ENCODE results near the gene PADI4.

PADI4 gene

DNA sequence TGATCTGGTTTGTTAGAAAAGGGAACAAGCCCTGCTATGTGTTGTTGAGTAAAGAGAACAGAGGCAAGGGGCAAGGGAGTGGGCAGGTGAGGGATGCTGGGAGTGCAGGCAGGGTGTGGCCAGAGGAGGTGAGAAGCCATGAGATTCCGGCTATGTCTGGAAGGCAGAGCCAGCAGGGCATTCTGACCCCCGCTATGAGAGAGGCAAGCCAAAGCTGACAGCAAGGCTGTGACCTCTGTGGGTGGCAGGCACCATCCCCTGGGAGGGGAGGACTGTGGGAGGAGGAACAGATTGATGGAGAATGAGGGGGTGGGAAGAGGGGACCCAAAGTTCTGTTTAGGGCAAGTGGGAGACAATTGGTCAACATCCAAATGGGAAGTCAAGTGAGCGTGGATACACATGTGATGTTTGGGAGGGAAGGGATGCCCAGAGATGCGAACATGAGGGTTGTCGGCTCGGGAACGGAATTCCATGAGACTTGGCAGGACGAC lies 44.5 kb downstream of the PADI4 start:
- DNase-seq: no peak

DNA sequence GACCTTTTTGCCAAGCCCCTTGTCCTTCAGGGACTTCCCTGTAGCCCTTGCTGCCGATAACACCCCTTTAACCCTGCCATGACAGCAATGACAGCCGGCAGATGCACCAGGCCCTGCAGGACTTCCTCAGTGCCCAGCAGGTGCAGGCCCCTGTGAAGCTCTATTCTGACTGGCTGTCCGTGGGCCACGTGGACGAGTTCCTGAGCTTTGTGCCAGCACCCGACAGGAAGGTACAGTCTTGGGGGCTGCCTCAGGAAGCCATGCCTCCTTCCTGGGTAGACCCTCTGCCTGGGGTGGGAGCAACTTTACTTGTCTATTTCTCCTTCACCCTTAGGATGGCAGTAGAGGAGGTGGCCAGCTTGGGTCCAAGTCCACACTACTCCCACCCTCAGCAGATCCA lies 47.9 kb downstream of the PADI4 start:
- DNase-seq: no peak

DNA sequence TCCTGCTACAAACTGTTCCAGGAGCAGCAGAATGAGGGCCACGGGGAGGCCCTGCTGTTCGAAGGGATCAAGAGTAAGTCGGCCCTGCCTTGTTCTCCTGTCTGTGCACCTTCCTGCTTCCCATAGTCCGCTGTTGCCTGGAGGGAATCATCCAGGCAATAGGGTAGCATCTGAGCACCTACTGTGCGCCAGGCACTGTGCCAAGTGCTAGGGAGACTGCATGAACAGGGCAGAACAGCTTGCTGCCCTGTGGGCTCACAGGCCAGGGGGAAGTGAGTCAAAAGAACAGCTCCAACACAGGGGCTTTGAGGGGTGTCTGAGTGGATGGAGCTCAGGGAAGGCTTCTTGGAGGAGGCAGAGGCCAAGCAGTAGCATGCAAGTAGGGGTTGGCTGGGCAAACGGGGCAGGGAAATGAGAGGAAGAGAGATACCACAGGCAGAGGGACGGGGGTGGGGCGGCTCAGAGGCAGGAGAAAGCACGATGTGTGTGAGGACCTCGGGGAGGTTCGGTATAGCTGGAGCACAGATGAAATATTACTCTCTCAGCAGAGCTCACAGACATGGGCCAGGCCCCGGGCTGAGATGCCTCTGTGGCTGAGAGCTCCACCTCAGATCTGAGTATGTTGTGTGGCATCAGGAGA lies 48.5 kb downstream of the PADI4 start:
- DNase-seq: no peak

DNA sequence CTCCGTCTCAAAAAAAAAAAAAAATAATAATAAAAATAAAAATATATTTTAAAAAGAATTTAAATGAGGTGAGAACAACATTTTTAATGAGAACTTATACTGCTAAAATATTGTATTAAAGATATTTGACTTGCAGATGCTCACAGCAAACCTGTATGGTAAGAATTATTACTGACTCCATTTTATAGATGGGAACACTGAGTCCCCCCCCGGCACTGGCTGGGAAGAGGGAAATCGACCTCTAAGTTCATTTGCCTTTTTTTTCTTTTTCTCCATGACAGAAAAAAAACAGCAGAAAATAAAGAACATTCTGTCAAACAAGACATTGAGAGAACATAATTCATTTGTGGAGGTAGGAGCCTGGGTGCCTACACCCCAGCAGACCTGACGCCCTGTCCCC lies 50.6 kb downstream of the PADI4 start:
- no peak for DNase-seq

DNA sequence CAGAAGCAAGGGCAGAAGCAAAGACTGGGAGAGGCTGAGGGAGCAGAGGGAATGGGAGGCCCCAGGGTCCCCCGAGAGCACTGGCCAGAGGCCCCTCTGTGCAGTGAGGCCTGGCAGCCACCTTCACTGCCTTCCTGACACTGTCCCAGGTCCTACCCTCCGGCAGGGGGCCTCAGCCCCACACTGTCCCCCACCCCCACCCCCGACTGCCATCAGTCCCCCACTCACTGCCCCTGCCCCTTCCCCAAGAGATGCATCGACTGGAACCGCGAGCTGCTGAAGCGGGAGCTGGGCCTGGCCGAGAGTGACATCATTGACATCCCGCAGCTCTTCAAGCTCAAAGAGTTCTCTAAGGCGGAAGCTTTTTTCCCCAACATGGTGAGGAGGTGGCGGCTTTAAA lies 51.0 kb downstream of the PADI4 start:
- no peak for DNase-seq

DNA sequence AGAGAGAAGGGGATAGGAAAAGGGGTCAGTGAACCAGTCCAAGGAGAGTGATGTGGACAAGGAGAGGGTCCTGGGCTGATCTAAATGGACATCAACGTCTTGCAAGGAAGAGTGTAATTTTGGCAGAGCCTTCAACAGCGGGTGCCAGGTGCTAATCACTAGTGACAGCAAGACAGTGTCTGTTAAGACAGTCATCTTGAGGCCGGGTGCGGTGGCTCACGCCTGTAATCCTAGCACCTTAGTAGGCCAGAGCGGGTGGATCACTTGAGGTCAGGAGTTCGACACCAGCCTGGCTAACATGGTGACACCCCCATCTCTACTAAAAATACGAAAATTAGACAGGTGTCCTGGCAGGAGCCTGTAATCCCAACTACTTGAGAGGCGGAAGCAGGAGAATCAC lies 51.8 kb downstream of the PADI4 start:
- DNase-seq: no peak

DNA sequence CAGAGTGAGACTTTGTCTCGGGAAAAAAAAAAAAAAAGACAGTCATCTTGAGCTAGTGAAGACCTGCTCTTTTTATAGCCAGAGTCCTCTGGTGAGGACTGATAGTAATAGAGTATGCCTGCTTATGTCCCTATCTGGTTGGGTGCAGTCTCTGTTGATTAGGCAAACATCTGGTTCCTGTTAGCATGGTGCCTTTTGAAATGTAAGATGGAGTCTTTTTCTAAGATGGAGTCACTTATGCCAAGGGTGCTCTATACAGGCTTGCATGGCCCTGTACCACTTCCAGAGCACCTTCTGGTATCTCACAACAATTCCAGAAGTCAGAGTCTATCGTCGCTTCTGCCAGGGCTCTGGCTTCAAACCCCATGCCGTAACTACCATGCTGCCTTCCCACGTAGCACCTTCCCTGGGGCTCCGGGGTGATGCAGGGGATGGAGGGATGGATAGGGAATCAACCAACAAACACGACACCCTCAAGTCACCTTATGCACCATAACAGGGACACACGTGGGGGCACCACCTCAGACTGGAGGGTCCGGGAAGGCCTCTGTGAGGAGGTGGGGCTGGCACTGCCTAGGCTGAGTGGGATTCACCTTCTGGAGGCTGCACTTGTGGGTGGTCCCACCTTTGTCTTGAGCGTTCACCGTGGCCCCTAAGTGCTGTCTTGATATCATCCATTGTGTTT lies 52.4 kb downstream of the PADI4 start:
- no peak for DNase-seq

DNA sequence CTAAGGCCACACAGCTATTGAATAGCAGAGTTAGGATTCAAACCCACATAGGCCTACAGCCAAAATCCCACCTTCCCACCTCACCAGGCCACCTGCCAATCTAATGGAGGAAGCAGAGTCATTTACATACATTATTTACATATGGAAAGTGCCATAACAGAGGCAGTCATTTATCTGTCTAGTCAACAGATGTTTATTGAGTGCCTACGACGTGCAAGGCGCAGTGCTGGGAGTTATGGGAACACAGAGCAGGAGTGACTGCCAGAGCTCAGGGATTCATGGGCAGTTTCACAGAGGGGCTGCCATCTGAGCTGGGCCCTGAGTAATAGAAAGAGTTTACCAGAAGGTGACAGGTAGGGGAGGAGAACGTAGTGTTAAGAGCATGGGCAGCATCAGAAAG lies 53.7 kb downstream of the PADI4 start:
- DNase-seq: no peak

DNA sequence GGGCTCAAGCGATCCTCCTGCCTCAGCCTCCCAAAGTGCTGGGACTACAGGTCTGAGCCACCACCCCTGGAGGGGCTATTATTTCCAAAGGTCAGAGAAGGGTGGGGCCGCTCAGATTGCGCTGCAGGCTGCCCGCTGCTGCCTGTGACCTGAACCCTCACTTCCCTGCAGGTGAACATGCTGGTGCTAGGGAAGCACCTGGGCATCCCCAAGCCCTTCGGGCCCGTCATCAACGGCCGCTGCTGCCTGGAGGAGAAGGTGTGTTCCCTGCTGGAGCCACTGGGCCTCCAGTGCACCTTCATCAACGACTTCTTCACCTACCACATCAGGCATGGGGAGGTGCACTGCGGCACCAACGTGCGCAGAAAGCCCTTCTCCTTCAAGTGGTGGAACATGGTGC lies 55.4 kb downstream of the PADI4 start:
- DNase-seq: no peak

DNA sequence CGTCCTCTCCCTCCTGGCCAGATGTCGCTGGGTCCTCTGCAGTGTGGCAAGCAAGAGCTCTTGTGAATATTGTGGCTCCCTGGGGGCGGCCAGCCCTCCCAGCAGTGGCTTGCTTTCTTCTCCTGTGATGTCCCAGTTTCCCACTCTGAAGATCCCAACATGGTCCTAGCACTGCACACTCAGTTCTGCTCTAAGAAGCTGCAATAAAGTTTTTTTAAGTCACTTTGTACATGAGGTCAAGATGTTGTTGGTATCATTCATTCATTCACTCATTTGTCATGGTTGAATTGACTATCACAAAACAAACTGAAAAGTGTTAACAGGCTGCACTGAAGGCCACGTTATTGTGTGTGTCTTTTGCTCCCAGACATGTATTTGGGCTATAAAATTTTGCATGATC lies 55.8 kb downstream of the PADI4 start:
- no peak for DNase-seq

DNA sequence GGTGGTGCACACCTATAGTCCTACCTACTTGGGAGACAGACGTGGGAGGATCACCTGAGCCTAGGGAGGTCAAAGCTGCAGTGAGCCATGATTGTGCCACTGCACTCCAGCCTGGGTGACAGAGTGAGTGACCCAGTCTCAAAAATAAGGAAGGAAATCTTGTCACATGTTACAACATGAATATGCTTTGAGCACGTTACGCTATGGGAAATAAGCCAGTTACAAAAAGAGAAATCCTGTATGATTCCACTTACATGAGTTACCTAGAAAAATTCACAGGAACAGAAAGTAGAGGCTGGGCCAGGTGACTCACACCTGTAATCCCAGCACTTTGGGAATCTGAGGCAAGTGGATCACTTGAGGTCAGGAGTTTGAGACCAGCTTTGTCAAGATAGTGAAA lies 57.3 kb downstream of the PADI4 start:
- DNase-seq: no peak

DNA sequence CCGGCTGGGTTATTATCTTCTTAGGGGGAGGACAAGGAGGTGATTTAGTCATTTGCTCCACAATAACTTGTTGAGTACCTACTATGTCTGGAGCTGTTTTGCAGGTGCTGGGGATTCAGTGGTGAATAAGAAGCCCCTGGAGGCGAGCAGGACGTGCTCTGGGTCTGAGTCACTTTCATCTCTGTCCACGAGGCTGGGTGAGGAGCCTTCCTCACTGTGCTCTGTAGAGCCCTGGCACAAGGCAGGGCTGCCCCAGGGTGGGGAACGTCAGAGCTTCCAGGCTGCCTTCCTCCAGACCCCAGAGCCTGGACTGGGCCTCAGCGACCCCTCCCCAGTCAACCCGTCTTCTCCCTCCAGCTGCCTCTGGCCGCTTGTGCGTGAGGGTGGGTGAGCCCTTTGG lies 61.5 kb downstream of the PADI4 start:
- DNase-seq: no peak

DNA sequence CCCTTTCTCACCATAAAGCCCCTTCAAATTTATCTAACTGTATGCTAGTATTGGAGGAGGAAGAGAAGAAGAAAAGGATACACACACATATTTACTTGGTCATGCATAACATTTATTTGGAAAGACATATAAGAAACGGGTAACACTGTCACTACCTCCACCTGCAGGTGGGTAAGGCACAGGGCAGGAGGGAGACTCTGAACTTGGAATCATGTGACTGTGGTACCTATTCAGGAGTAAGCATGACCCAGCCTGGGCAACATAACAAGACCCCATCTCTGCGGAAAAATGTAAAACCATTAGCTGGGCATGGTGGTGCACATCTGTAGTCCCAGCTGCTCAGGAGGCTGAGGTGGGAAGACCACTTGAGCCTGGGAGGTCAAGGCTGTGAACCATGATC lies 62.6 kb downstream of the PADI4 start:
- DNase-seq: no peak

DNA sequence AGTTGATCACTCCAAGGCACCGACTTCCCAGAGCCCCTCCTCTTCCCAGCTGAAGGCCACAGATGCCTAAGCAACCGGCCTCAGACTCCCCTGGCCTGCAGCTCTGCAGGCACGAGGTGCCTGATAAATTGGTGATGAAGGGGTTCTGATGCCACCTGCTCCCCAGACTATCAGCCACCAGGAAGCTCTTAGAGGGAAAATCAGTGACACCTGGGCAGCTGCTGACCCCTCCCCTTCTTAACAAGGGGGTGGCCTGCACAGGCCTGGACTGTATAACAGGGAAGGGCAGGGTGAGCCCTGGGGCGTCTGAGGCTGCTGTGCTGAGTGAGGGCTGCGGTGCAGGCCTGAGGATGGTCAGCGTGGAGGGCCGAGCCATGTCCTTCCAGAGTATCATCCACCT lies 63.9 kb downstream of the PADI4 start, which contains the start of gene PADI6:
PADI6 (plus strand) TSS at position 301 of the 400 bp plus-strand sequence; CDS start at position 351, 50 bp downstream.
- DNase-seq: no peak

DNA sequence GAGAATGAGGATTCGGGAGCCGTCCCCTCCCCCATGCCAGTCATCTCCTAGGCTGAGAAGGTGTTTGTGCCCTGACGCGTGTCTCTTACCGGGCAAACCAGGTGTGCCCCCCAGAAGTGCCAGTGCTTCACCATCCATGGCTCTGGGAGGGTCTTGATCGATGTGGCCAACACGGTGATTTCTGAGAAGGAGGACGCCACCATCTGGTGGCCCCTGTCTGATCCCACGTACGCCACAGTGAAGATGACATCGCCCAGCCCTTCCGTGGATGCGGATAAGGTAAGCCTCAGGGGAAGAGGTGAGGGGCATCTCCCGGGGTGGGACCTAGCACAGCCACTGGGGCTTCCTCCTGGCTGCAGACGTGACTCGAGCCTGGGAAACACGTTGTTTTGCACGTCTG lies 65.0 kb downstream of the PADI4 start:
- no peak for DNase-seq

DNA sequence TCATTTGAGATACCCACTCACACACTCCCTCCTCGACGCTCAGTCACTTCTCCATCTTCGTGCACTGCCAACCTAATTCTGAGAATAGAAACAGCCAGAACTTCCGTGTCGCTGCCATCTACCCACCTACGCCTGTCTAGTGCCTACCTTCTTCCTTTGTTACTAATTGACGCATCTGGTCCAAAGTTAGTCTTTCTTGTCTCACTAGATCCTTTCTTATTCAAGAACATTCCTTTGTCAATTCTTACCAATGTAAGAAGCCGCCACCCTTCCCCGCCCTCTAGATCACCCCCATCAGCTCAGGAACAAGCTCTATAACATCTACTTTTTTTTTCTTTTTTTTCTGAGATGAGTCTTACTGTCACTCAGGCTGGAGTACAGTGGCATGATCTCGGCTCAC lies 67.7 kb downstream of the PADI4 start:
- DNase-seq: no peak

DNA sequence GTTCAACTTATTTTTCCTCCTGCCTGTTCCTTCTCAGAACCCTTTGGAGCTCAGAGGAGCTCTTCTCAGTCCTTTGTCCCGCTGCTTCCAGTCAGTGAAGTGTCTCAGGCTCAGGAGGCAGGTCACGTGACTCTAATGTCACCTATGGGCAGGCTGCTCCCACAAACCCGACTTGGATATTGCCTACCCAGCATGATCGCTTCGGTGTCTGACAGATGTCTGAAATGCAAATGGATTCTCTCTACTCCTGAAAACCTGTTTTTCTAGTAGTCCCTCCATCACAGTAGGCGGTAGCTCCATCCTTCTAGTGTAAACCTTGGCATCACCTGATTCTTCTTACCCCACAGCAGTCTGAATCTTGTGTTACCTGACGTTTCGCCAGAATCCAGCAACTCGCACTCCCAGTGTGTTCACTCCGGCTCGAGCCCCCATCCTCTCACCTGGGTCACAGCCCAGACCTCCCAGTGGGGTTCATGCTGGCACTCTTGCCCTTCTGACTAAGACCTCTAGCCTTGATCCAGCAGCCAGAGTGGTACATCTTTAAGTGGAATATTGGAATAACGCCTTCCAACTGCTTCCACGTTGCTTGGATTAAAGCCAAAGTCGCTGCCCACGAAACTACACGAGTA lies 69.4 kb downstream of the PADI4 start:
- DNase-seq: no peak

DNA sequence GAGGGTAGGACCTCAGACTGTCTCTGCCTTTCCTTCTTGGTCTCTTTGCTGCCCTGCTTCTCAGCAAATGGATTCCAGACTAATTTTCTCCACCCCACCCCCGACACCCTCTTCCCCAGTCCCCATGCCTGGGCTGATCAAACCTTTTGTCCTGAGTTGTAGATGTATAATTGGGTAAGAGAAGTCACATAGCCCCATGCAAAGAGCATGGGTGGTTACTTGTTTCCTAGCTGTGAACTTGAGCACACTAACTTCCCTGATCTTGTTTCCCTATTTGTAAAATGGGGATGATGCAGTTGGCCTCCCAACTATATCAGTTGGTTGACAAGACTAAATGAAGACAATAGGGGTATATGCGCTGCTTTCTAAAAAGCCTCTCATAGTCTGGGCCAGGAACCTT lies 73.2 kb downstream of the PADI4 start:
- DNase-seq: no peak

DNA sequence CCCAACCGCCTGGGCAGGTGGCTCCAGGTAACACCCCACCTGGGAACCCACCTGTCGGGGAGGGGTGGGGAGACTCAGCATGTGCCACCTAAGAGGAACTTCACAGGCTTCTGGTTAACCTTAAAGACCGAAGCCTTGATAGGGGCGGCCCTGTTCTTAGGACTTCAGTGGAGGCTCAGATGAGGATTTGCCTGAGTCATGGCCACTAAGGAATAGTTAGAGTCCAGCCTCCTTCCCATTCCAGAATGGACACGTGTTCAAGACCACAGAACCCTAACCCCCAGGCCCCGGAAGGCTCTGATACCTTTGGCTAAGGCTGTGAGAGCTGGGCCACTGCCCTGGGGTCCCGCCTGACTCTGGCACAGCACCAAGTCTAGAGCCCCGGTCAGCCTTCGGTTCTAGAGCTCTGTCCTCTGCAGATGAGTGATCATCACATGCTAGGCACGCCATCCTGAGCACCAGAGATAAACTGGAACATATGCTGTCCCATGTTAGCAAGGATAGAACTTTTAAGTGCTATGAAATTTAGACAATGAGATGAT lies 84.3 kb downstream of the PADI4 start:
- DNase-seq: no peak

DNA sequence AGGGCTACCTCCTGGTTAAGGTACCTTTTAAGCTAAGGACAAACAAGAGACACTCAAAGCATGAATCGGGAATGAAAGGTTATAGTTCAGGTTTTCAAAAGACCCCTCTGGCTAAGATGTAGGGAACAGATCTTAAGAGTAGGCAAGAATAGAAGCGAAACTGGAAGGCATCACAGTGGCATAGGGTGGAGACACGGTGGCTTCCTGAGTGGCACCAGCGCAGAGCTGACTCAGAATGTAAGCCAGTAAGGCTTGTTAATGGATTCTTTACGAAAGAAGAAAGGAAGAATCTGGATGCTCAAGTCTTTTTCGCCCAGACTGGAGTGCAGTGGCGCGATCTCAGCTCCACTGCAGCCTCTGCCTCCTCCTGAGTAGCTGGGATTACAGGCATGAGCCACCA lies 85.2 kb downstream of the PADI4 start:
- DNase-seq: peak; percentile 8

DNA sequence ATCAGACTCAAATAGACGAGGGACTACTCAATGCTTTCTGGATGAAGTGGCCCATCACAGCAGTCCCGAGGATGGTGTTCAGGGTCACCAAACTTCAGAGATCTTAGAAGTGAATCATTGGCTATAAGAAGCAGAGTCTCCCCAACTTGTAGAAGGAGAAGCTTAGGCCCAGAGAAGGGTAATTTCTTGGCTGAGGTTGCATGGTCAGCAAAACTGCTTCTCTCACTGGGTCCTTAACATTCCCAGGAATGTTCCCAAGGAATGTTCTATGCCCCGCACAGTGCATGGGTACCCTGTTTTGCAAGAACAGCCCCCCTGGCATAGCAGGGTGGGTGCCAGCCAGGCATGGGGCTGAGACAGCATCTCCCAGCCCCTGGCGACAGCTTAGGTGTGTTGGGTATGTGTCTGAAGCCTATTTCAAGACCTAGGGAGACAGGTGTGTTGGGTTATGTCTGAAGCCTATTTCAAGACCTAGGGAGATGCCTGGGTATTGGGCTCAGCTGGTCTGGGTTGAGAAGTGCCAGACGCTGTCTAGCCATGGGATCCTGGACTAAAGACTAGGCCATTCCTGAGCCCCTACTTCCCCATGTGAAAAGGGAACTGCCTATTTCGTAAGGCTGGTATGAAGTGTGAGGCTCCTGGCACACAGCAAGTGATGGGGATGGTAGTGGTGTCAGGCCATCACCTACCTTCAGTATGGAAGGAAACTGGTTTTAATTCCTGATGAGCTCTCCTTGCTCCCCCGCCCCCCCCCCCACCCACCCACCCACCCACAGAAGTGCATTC lies 90.1 kb downstream of the PADI4 start:
- DNase-seq: no peak

DNA sequence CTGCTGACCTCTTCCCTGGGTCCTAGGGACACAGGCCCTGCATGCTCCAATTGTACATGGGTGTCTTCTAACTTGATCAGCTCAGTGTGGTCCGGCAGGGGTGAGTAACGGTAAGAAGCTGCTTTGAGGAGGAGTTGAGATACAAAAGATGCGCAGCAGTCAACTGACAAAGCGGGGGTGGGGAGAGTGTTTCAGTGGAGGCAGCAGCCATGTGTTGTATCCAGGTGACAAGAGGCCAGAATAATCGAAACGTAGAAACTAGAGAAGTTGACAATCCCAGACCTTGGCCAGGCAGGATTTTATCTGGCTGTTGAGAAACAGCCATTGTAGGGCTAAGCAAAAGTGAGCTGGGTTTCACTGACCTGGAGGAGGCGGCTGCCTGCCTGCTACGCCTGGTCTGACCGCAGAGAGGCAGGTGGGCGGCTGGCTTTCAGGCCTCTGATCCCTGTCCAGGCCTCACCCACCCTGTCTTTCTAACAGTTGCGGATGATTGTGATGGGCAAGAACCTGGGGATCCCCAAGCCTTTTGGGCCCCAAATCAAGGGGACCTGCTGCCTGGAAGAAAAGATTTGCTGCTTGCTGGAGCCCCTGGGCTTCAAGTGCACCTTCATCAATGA lies 92.8 kb downstream of the PADI4 start:
- DNase-seq: no peak

DNA sequence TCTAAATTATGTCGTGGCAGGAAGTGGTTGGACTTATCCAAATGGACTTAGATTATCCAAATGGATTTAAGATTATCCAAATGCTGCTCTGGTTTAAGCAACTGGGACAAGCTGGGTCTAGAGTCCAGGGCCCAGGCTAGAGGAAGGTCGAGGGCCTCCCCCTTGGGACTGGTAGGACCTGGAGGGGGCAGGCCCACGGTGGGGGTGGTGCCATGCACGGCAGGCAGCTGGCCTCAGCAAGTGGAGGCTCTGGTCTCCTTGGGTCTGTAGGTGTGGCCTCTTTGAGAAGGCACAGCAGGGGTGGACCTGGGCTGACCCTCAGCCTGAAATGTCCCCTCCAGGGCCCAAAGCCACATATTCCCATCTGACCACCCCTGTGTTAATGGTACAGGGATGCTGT lies 93.8 kb downstream of the PADI4 start:
- DNase-seq: no peak

Measured in CD4-positive, alpha-beta T cell treated with Interferon gamma for 1 hour (primary cell).